K562 treated with DMSO at 1 percent for 12 hours (cell line): ENCODE measurements around the gene MORN4. TPM values are rescaled to one million over a fixed set of nuclear protein-coding genes. Genes with fewer than 3 reads are reported as not detected.

Experiments
- total RNA-seq: library from RNA; unstranded; fragments of 300-600 nt; gene quantifications from 2 replicates; pipeline ENCODE4 v1.2.3, GENCODE V29; 2022; ENCODE audit not compliant: insufficient read depth

Gene MORN4
- 10.3 and 16.5 TPM in 2 replicates for total RNA-seq

DNA sequence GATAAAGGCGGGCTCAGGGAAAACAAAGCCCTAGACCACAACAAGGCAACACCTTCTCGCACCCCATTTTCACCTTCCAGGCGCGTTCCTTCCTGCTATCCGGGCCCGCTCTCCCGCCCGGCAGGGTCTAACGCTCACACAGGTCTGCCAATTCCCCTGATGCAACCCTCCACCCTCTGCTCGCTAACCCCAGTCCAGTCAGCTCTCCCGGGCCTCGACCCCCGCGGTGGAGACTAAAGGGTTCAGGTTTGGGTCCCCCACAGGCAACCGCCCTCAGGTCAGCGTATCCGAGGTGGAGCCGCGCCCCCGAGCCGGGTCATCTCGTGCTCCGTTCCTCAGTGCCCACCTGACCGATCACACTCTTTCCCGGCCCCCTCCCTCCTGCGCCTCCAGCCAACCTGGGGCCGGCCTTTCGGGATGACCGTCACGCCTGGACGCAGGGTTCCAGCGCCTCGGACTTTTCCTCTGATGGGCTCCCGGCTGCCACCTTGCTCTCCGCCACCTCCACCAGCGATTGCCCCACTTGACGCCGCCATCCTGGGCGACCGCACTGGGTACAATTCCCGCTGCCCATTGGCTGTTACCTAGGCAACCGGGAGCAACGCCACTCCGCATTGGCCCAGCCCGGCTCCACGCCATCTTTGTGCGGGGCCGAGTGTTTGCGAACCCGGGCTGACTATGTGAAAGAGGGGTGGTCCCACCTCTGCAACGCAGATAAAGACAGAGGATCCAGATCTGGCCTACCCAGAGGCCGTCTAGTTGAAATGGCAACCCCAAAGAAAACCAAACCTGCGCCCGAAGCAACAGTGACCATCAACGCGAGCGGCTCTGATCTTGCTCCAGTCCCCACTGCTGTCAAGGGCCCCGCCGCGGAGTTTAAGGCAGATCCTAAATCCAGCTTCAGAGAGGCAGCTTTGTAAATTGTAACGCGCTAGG lies at the start of gene MORN4:
Gene MORN4, minus strand, starts transcription at position 552 of the 936 bp plus-strand sequence. CDS start 13,847 bp downstream, outside the sequence.

DNA sequence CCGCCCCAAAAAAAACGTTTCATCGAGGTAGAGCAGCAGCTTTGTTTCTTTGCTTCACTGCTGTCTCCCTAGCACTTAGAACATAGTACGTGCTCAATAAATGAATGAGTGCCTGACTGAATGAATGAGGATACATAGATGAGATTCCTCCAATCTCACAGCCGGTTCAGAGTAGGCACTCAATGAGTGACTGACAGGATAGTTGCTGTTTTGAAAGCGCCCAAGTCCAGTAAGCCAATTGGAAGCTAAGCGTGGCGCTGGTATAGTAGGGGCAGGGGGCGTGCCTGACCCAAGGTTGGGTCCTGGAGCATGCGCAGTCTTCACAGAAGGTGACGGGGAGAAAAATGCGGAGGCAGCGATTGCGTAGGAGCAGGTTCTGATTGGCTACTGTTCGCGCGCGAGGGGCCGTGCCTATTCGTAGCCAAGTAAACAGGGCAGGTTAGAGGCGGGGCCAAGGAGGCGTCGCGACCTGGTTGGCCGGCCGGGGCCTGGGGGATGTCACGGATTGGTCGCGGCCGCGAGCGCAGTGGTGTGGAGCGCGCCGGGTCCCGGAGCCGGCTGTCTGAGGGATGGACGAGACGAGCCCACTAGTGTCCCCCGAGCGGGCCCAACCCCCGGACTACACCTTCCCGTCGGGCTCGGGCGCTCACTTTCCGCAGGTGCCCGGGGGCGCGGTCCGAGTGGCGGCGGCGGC lies 7.0 kb upstream of the MORN4 start, which contains the start of gene PI4K2A:
Gene PI4K2A, plus strand, starts transcription at position 498 of the 694 bp plus-strand sequence. Its CDS starts 72 bp downstream, at position 570.

DNA sequence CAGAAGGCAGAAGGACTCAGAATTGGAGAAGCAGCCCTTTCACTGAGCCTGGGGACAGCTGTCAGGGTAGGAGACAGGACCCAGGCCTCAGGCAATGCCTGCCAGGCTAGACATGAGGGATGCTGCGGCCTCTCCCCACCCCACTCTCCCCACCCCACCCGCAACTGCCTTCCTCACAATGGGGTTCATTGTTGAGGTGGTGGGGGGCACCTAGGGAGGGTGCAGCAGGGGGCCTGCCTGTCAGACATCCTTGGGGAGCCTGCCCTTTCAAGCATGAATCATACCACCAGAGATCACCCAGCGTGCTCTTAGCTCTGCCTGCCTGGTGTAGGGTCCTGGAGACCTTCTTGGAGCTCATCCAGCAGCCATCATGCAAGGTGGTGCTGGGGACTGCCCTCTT lies 43.8 kb downstream of the MORN4 start, which contains the start of gene C10orf62:
Gene C10orf62, plus strand, starts transcription at position 243 of the 400 bp plus-strand sequence. CDS start 177 bp downstream, outside the sequence.

GRCh38 chr10:97584060-97584797 lies 49.1 kb downstream of the MORN4 start, which contains the start of gene HOGA1:
Gene HOGA1 (plus strand): TSS chr10:97584389. CDS start chr10:97584704, 315 bp downstream.

GRCh38 chr10:97572214-97572989 lies 60.9 kb downstream of the MORN4 start, which contains the start of gene ANKRD2:
Gene ANKRD2 (plus strand): TSS chr10:97572779. CDS start chr10:97572789, 10 bp downstream.

Other genes starting within 250 kb of the MORN4 start
- 6.5 and 7.9 TPM in 2 replicates for gene RRP12, start 232.2 kb downstream of the MORN4 start, total RNA-seq
- gene PGAM1, start 207.3 kb downstream of the MORN4 start, total RNA-seq: 157 and 193 TPM in 2 replicates
- 65.4 and 74.3 TPM in 2 replicates for gene EXOSC1, start 187.5 kb downstream of the MORN4 start, total RNA-seq
- gene ZDHHC16, start 187.3 kb downstream of the MORN4 start, total RNA-seq: 18.7 and 21.7 TPM in 2 replicates
- 33.3 and 44.5 TPM in 2 replicates for gene MMS19, start 135.1 kb downstream of the MORN4 start, total RNA-seq
- 5.4 and 5.7 TPM in 2 replicates for gene UBTD1, start 134.6 kb downstream of the MORN4 start, total RNA-seq
- gene ANKRD2, start 60.7 kb downstream of the MORN4 start, total RNA-seq: not detected in 2 replicates
- not detected in 2 replicates for gene HOGA1, start 49.1 kb downstream of the MORN4 start, total RNA-seq
- gene C10orf62, start 43.8 kb downstream of the MORN4 start, total RNA-seq: not detected in 2 replicates
- 15.9 and 31.6 TPM in 2 replicates for gene PI4K2A, start 7.2 kb upstream of the MORN4 start, total RNA-seq
- 11.7 and 12.8 TPM in 2 replicates for gene AVPI1, start 53.7 kb upstream of the MORN4 start, total RNA-seq
- 4.0 and 8.6 TPM in 2 replicates for gene MARVELD1, start 80.2 kb upstream of the MORN4 start, total RNA-seq
- 17.0 and 23.1 TPM in 2 replicates for gene ZFYVE27, start 103.6 kb upstream of the MORN4 start, total RNA-seq
- not detected in 2 replicates for gene SFRP5, start 138.5 kb upstream of the MORN4 start, total RNA-seq
- gene GOLGA7B, start 216.3 kb upstream of the MORN4 start, total RNA-seq: 0.15 TPM in 1 of 2 replicates, not detected in the other